Smooth muscle cell of trachea (primary cell): ENCODE results near the gene TBC1D20. TPM values are rescaled to one million over a fixed set of nuclear protein-coding genes. Genes with fewer than 3 reads are reported as not detected.

ENCODE experiments used
- total RNA-seq: library from RNA; depleted of rRNA; stranded (reverse); fragments of >200 nt; gene quantifications from 2 replicates; pipeline ENCODE4 v1.2.1, GENCODE V29; 2014

The TBC1D20 gene
- 36.1 and 45.7 TPM in 2 replicates for total RNA-seq

GRCh38 chr20:462199-462991 lies at the start of gene TBC1D20:
Gene TBC1D20, minus strand, starts transcription at chr20:462533. Its CDS starts 128 bp downstream, at chr20:462405.

GRCh38 chr20:407953-408842 lies 54.1 kb downstream of the TBC1D20 start, which contains the start of gene RBCK1:
Gene RBCK1, plus strand, starts transcription at chr20:408299. Its CDS starts 459 bp downstream, at chr20:408758.

Other genes starting within 250 kb of the TBC1D20 start
- gene DEFB129, start 235.3 kb downstream of the TBC1D20 start, total RNA-seq: not detected in 2 replicates
- gene DEFB132, start 204.8 kb downstream of the TBC1D20 start, total RNA-seq: not detected in 2 replicates
- 3.0 and 7.9 TPM in 2 replicates for gene C20orf96, start 171.8 kb downstream of the TBC1D20 start, total RNA-seq
- gene ZCCHC3, start 165.0 kb downstream of the TBC1D20 start, total RNA-seq: 10.3 and 13.2 TPM in 2 replicates
- gene SOX12, start 137.0 kb downstream of the TBC1D20 start, total RNA-seq: 9.5 and 10.9 TPM in 2 replicates
- gene NRSN2, start 115.4 kb downstream of the TBC1D20 start, total RNA-seq: 62.2 and 67.9 TPM in 2 replicates
- 36.7 and 91.3 TPM in 2 replicates for gene TRIB3, start 81.8 kb downstream of the TBC1D20 start, total RNA-seq
- gene RBCK1, start 54.2 kb downstream of the TBC1D20 start, total RNA-seq: 91.0 and 119 TPM in 2 replicates
- 111 and 156 TPM in 2 replicates for gene CSNK2A1, start 81.3 kb upstream of the TBC1D20 start, total RNA-seq
- gene TCF15, start 147.8 kb upstream of the TBC1D20 start, total RNA-seq: not detected in 2 replicates
- gene SRXN1, start 190.7 kb upstream of the TBC1D20 start, total RNA-seq: 73.0 and 175 TPM in 2 replicates
- not detected in 2 replicates for gene SCRT2, start 213.3 kb upstream of the TBC1D20 start, total RNA-seq